ENCODE data around the gene EEF2KMT. TPM values are rescaled to one million over a fixed set of nuclear protein-coding genes. Genes with fewer than 3 reads are reported as not detected.
A peak's percentile ranks its signal among the peaks of the same experiment; 100 is the strongest.

The EEF2KMT gene
- total RNA-seq, 2 experiments from 2014 or later = 11.5 to 18.5 TPM

GRCh38 chr16:5073279-5073629, 24.3 kb downstream of the EEF2KMT start:
- no peak for DNase-seq (ENCODE audit: low spot score)
- no peak for TF ChIP-seq CTCF (conservative IDR thresholded peaks at IDR 0.05; ENCODE audit: low read length)
- TF ChIP-seq EZH2phosphoT487 (IDR thresholded peaks at IDR 0.05; ENCODE audit: borderline replicate concordance, low read depth, low read length) = no peak
- H4K20me1 ChIP-seq (ENCODE audit: insufficient read depth, low read length) = no peaks in the 10 kb centered on the region
- no peaks in the 10 kb centered on the region for H3K9me2 ChIP-seq (ENCODE audit: insufficient read depth, low read length)
- peaks cover 13% of the 10 kb centered on the region; the same call in 1 of the 2 replicates for H3K79me2 ChIP-seq (ENCODE audit: insufficient read depth, low read depth, low read length)
- intact Hi-C loops (cut with micrococcal nuclease; ENCODE audit: unreplicated experiment) = no loop called here
- peaks cover 19% of the 10 kb centered on the region for H3K4me1 ChIP-seq (ENCODE audit: insufficient read depth, low read length, poor library complexity, severe bottlenecking)
- peaks cover 37% of the 10 kb centered on the region for H3K36me3 ChIP-seq (ENCODE audit: insufficient read depth, low read length)
- no TSS peak for BruUV-seq (replicated peaks)
- H3K4me3 ChIP-seq (ENCODE audit: low read depth, low read length, poor library complexity, severe bottlenecking) = peak overlapping the region; percentile 78
- peak overlapping the region; percentile 78 for H3K4me2 ChIP-seq (ENCODE audit: low read length)
- H3K9me3 ChIP-seq (ENCODE audit: low read length) = no peaks in the 10 kb centered on the region
- no peak overlapping the region for H3K27ac ChIP-seq (ENCODE audit: low read depth, low read length, poor library complexity, severe bottlenecking)
- no peak overlapping the region for H2AFZ ChIP-seq (ENCODE audit: low read length)
- ChIA-PET POLR2A (interaction anchor here (1.8 kb wide), 1 partner anchor 25 kb away, joined by 7 read pairs; no protein-coding TSS in a partner anchor), CTCF (ENCODE audit: unreplicated experiment) (interaction anchor here (0.6 kb wide), 1 partner anchor 18 kb away, joined by 5 read pairs; no protein-coding TSS in a partner anchor)

GRCh38 chr16:5072334-5073278, 25.0 kb downstream of the EEF2KMT start:
- BruUV-seq (replicated peaks) = TSS peak; percentile 68
- POLR2A ChIA-PET = interaction anchor here (0.5 to 1.8 kb wide), 4 partner anchors 10 to 216 kb away, joined by 3 to 7 read pairs (median 4); no protein-coding TSS in a partner anchor
- CTCF ChIA-PET (ENCODE audit: unreplicated experiment) = interaction anchor here (0.6 to 1.1 kb wide), 2 partner anchors 18 to 21 kb away, joined by 3 to 5 read pairs; no protein-coding TSS in a partner anchor
- Histone ChIP-seq H3K9me3 (ENCODE audit: low read length) (no peaks in the 10 kb centered on the region), H3K36me3 (ENCODE audit: insufficient read depth, low read length) (peaks cover 36% of the 10 kb centered on the region), H3K27ac (ENCODE audit: low read depth, low read length, poor library complexity, severe bottlenecking) (peak overlapping the region; percentile 57), H3K9me2 (ENCODE audit: insufficient read depth, low read length) (no peaks in the 10 kb centered on the region), H2AFZ (ENCODE audit: low read length) (peak overlapping the region; percentile 97; the same call in 1 of the 2 replicates), H3K79me2 (ENCODE audit: insufficient read depth, low read depth, low read length) (peaks cover 13% of the 10 kb centered on the region; the same call in 1 of the 2 replicates), H3K4me1 (ENCODE audit: insufficient read depth, low read length, poor library complexity, severe bottlenecking) (peaks cover 19% of the 10 kb centered on the region), H4K20me1 (ENCODE audit: insufficient read depth, low read length) (no peaks in the 10 kb centered on the region), H3K4me3 (ENCODE audit: low read depth, low read length, poor library complexity, severe bottlenecking) (peak overlapping the region; percentile 78), H3K4me2 (ENCODE audit: low read length) (peak overlapping the region; percentile 78)
- TF ChIP-seq CTCF (conservative IDR thresholded peaks at IDR 0.05; ENCODE audit: low read length) = no peak
- no peak for TF ChIP-seq EZH2phosphoT487 (IDR thresholded peaks at IDR 0.05; ENCODE audit: borderline replicate concordance, low read depth, low read length)
- DNase-seq (ENCODE audit: low spot score) = no peak
- intact Hi-C loops (cut with micrococcal nuclease; ENCODE audit: unreplicated experiment) = no loop called here
